Neural cell (in vitro differentiated cells): Measurements from ENCODE around the gene PPAT.

Experiments used
- CTCF ChIP-seq: fragments of 450-650 bp; IDR thresholded peaks from 2 replicates; pipeline ENCODE4 v1.5.1; 2014; ENCODE audit warnings: antibody characterized with exemption, mild to moderate bottlenecking, moderate library complexity; ENCODE audit not compliant: poor library complexity, severe bottlenecking
- EP300 ChIP-seq: fragments of 450-650 bp; conservative IDR thresholded peaks from 2 replicates; pipeline ENCODE4 v1.6.1; 2014; ENCODE audit warnings: antibody characterized with exemption, mild to moderate bottlenecking, moderate library complexity; ENCODE audit not compliant: poor library complexity, severe bottlenecking
- EZH2 ChIP-seq: fragments of 200-600, 300-800 bp; shearing (Covaris generic), sonication (generic); IDR thresholded peaks from 2 replicates; pipeline ENCODE4 v1.6.1; 2014; ENCODE audit warnings: antibody characterized with exemption, low read length, borderline replicate concordance, mild to moderate bottlenecking; ENCODE audit not compliant: insufficient read depth, poor library complexity, severe bottlenecking
- MXI1 ChIP-seq: fragments of 450-650 bp; conservative IDR thresholded peaks from 2 replicates; pipeline ENCODE4 v1.6.1; 2014; ENCODE audit warnings: antibody characterized with exemption, mild to moderate bottlenecking; ENCODE audit not compliant: poor library complexity, severe bottlenecking
- POLR2AphosphoS5 ChIP-seq: IDR thresholded peaks from 2 replicates; pipeline ENCODE4 v1.6.1; 2012
- RAD21 ChIP-seq: fragments of 450-650 bp; conservative IDR thresholded peaks from 2 replicates; pipeline ENCODE4 v1.6.1; 2014; ENCODE audit warnings: antibody characterized with exemption, mild to moderate bottlenecking, moderate library complexity
- REST ChIP-seq: IDR thresholded peaks from 2 replicates; pipeline ENCODE4 v1.6.1; 2012; ENCODE audit warnings: borderline replicate concordance
- SMC3 ChIP-seq: fragments of 450-650 bp; conservative IDR thresholded peaks from 2 replicates; pipeline ENCODE4 v1.6.1; 2014; ENCODE audit warnings: antibody characterized with exemption, mild to moderate bottlenecking, moderate library complexity; ENCODE audit not compliant: poor library complexity

GRCh38 chr4:56374956-56375355 lies 60.5 kb downstream of the PPAT start:
- TF ChIP-seq REST: no peak
- TF ChIP-seq CTCF: no peak
- TF ChIP-seq SMC3: no peak
- no peak for TF ChIP-seq RAD21
- no peak for TF ChIP-seq EP300
- TF ChIP-seq EZH2: no peak
- TF ChIP-seq MXI1: no peak
- no peak for TF ChIP-seq POLR2AphosphoS5
